Kidney (tissue), 14 donors: ENCODE data around the gene EIF3F. TPM values are rescaled to one million over a fixed set of nuclear protein-coding genes. Genes with fewer than 3 reads are reported as not detected.

Source experiments
- DNase-seq, 5 donors: peaks; one replicate each; pipeline ENCODE4 v3.0.0-alpha.2; 2013 to 2020
- FAIRE-seq: peaks from 2 replicates; lab custom pipeline; 2012; peaks lifted over from hg19 to GRCh38; lab: Jason Lieb, UNC
- H3K27ac ChIP-seq, 2 donors: one replicate each; pipeline ENCODE4 v1.7.0; 2013; ENCODE audit warnings: low read depth in 2 of 2, low read length in 2 of 2, inconsistent platforms in 1 of 2
- H3K27me3 ChIP-seq: one replicate; pipeline ENCODE4 v1.7.1; 2013; ENCODE audit warnings: low read length, inconsistent platforms; ENCODE audit not compliant: control insufficient read depth, insufficient read depth
- H3K36me3 ChIP-seq, 3 donors: one replicate each; pipeline versions ENCODE4 v1.7.0 to v1.7.1; 2013; ENCODE audit warnings: low read length in 3 of 3, control low read depth in 1 of 3, inconsistent platforms in 1 of 3; ENCODE audit not compliant: insufficient read depth in 3 of 3, control insufficient read depth in 2 of 3
- H3K4me1 ChIP-seq, 3 donors: one replicate each; pipeline versions ENCODE4 v1.7.0 to v1.7.1; 2013; ENCODE audit warnings: low read length in 3 of 3, inconsistent platforms in 1 of 3, low read depth in 1 of 3; ENCODE audit not compliant: control insufficient read depth in 2 of 3, insufficient read depth in 2 of 3
- H3K4me3 ChIP-seq, 3 donors: one replicate each; pipeline versions ENCODE4 v1.7.0 to v1.8.1; 2013; ENCODE audit warnings: low read length in 3 of 3, control low read depth in 1 of 3, inconsistent platforms in 1 of 3
- H3K9ac ChIP-seq, 3 donors: one replicate each; pipeline versions ENCODE4 v1.7.0 to v1.7.1; 2013; ENCODE audit warnings: low read length in 3 of 3, control low read depth in 1 of 3, inconsistent platforms in 1 of 3
- H3K9me3 ChIP-seq, 3 donors: one replicate each; pipeline versions ENCODE4 v1.7.0 to v1.7.1; 2013; ENCODE audit warnings: low read length in 3 of 3, control low read depth in 1 of 3, inconsistent platforms in 1 of 3; ENCODE audit not compliant: control insufficient read depth in 2 of 3, insufficient read depth in 1 of 3
- CTCF ChIP-seq: IDR thresholded peaks from 3 replicates; pipeline ENCODE4 v1.5.1; 2012; ENCODE audit warnings: mild to moderate bottlenecking, moderate library complexity, borderline replicate concordance; ENCODE audit not compliant: insufficient read depth; ENCODE audit errors: extremely low read depth
- intact Hi-C: fragments of 100-400 bp; cut with DNase I; formaldehyde crosslinking; loops from one replicate; pipeline ENCODE4 v1.11.1; 2022
- polyA plus RNA-seq: library from polyadenylated mRNA; stranded (reverse); fragments of 350-450 nt; fragmentation: Illumina TruSeq; extraction: RNeasy Lipid Tissue Mini Kit (QIAGEN cat#74804); gene quantifications from one replicate; pipeline ENCODE4 v1.2.3, GENCODE V29; 2014; ENCODE audit warnings: low read depth, low replicate concordance; ENCODE audit not compliant: insufficient read depth
- total RNA-seq: library from RNA; stranded (reverse); fragmentation: NEBNext Ultra II Directional; extraction: Animal tissue kit (Norgen Biotek cat#: 25700); gene quantifications from one replicate; pipeline ENCODE4 v1.2.1, GENCODE V29; 2021
- donor health status: control.
- donor health status: control.
- donor health status: control.
- donor health status: control.
- donor health status: control.
- donor health status: DM: yes; HTN: yes; CAD: no.
- donor health status: Normal renal cell carcinoma (clear cell type).

EIF3F gene
- total and polyA plus RNA-seq, 2 donors from 2014 or later, result 174 to 218 TPM

- no peak overlapping the region for H3K4me3 ChIP-seq
- DNase-seq (no peak), FAIRE-seq (no peak)
- peaks cover 0 to 7% (median 6%) of the 10 kb centered on the region in 3 donors for H3K36me3 ChIP-seq
- H3K27me3 ChIP-seq, result no peaks in the 10 kb centered on the region
- H3K27ac ChIP-seq, result no peak overlapping the region
- no peaks in the 10 kb centered on the region for H3K4me1 ChIP-seq
- TF ChIP-seq CTCF, result no peak
- intact Hi-C loops, result no loop called here
- no peak overlapping the region for H3K9ac ChIP-seq
- H3K9me3 ChIP-seq, result no peaks in the 10 kb centered on the region
These were observed 15.5 kb downstream of the EIF3F start for GRCh38 chr11:8002676-8003075.

GRCh38 chr11:8003187-8003586 is 16.1 kb downstream of the EIF3F start:
- FAIRE-seq, result no peak
- Histone ChIP-seq H3K4me1 (no peaks in the 10 kb centered on the region), H3K9me3 (no peaks in the 10 kb centered on the region), H3K27ac (no peak overlapping the region), H3K36me3 (peaks cover 0 to 2% (median 2%) of the 10 kb centered on the region in 3 donors), H3K27me3 (no peaks in the 10 kb centered on the region), H3K4me3 (no peak overlapping the region), H3K9ac (no peak overlapping the region)
- no peak for TF ChIP-seq CTCF
- intact Hi-C loops, result no loop called here
- no peak for DNase-seq

- Histone ChIP-seq H3K9ac (no peak overlapping the region), H3K27ac (no peak overlapping the region), H3K27me3 (no peaks in the 10 kb centered on the region), H3K4me1 (no peaks in the 10 kb centered on the region), H3K9me3 (no peaks in the 10 kb centered on the region), H3K4me3 (no peak overlapping the region), H3K36me3 (no peaks in the 10 kb centered on the region)
- intact Hi-C loops, result no loop called here
- TF ChIP-seq CTCF, result no peak
- FAIRE-seq, result no peak
- DNase-seq, result no peak
These were observed 16.9 kb downstream of the EIF3F start for GRCh38 chr11:8004008-8004407.

- DNase-seq, result no peak
- intact Hi-C loops, result no loop called here
- TF ChIP-seq CTCF, result no peak
- H3K27me3 ChIP-seq, result no peaks in the 10 kb centered on the region
- FAIRE-seq, result no peak
- H3K4me3 ChIP-seq, result no peak overlapping the region
- no peaks in the 10 kb centered on the region for H3K36me3 ChIP-seq
- H3K27ac ChIP-seq, result no peak overlapping the region
- no peak overlapping the region for H3K9ac ChIP-seq
- no peaks in the 10 kb centered on the region for H3K9me3 ChIP-seq
- no peaks in the 10 kb centered on the region for H3K4me1 ChIP-seq
These were observed 18.4 kb downstream of the EIF3F start for GRCh38 chr11:8005556-8005955.
